H1 (cell line): ENCODE data around the gene DKK3. TPM values are rescaled to one million over a fixed set of nuclear protein-coding genes. Genes with fewer than 3 reads are reported as not detected.
A peak's percentile ranks its signal among the peaks of the same experiment; 100 is the strongest.

Experiments used
- CTCF ChIA-PET: fragments of 300-600 bp; sonication (Branson Sonifier 250); formaldehyde crosslinking; loops from one replicate; lab custom pipeline; 2021; ENCODE audit not compliant: partially characterized antibody; lab: Charles Lee
- POLR2A ChIA-PET: fragments of 300-600 bp; sonication (Branson Sonifier 250); formaldehyde crosslinking; loops from one replicate; lab custom pipeline; 2021; ENCODE audit warnings: inconsistent platforms; ENCODE audit not compliant: partially characterized antibody; lab: Charles Lee
- DNase-seq, 2 experiments: peaks; one replicate each; pipeline versions ENCODE4 v3.0.0 to v3.0.0-alpha.2; 2010 to 2022; ENCODE audit warnings: low spot score in 2 of 2, low read depth in 1 of 2, mixed read lengths in 1 of 2
- FAIRE-seq: peaks from 2 replicates; lab custom pipeline; 2011; peaks lifted over from hg19 to GRCh38; lab: Jason Lieb, UNC
- H2AFZ ChIP-seq: 2 replicates; pipeline ENCODE4 v1.8.1; 2012; ENCODE audit warnings: low read length, inconsistent platforms
- H2AK5ac ChIP-seq: 2 replicates; pipeline ENCODE4 v1.6.1; 2013; ENCODE audit warnings: low read depth, low read length
- H2BK120ac ChIP-seq: replicated peaks from 2 replicates; pipeline ENCODE3; 2013; ENCODE audit warnings: low read depth, low read length, inconsistent platforms
- H2BK12ac ChIP-seq: 2 replicates; pipeline ENCODE4 v1.6.1; 2013; ENCODE audit warnings: low read depth, low read length
- H2BK15ac ChIP-seq: 2 replicates; pipeline ENCODE4 v1.6.1; 2013; ENCODE audit warnings: low read length
- H2BK20ac ChIP-seq: 2 replicates; pipeline ENCODE4 v1.6.1; 2013; ENCODE audit warnings: low read length
- H2BK5ac ChIP-seq: 2 replicates; pipeline ENCODE4 v1.6.1; 2013; ENCODE audit warnings: low read depth, low read length
- H3K14ac ChIP-seq: 2 replicates; pipeline ENCODE4 v1.6.1; 2013; ENCODE audit warnings: inconsistent platforms; ENCODE audit not compliant: insufficient read length
- H3K18ac ChIP-seq: 2 replicates; pipeline ENCODE4 v1.6.1; 2013; ENCODE audit warnings: low read length; ENCODE audit errors: extremely low read depth
- H3K23ac ChIP-seq: 2 replicates; pipeline ENCODE4 v1.6.1; 2013; ENCODE audit warnings: inconsistent platforms; ENCODE audit not compliant: insufficient read length
- H3K23me2 ChIP-seq: 2 replicates; pipeline ENCODE4 v1.6.1; 2013; ENCODE audit warnings: low read depth, low read length
- H3K27ac ChIP-seq: 2 replicates; pipeline ENCODE4 v1.6.1; 2011; ENCODE audit warnings: low read depth, low read length, inconsistent platforms
- H3K27me3 ChIP-seq, 4 experiments: replicated peaks in 1 of 4; 1 replicate in 1 of 4; 2 replicates in 3 of 4; pipeline versions ENCODE4 v1.6.1 to v1.8.1; 2011 to 2013; ENCODE audit warnings: low read length in 3 of 4, mild to moderate bottlenecking in 3 of 4, inconsistent platforms in 2 of 4, mixed read lengths in 2 of 4, moderate library complexity in 1 of 4; ENCODE audit not compliant: control insufficient read depth in 3 of 4, insufficient read depth in 3 of 4; ENCODE audit errors: extremely low read depth in 1 of 4
- H3K36me3 ChIP-seq, 4 experiments: 2 replicates each; pipeline versions ENCODE4 v1.6.1 to v1.8.1; 2011 to 2013; ENCODE audit warnings: mild to moderate bottlenecking in 4 of 4, low read length in 3 of 4, moderate library complexity in 2 of 4, control low read depth in 1 of 4, inconsistent platforms in 1 of 4; ENCODE audit not compliant: insufficient read depth in 4 of 4, control insufficient read depth in 2 of 4
- H3K4ac ChIP-seq: replicated peaks from 2 replicates; pipeline ENCODE3; 2013; ENCODE audit warnings: low read length, low read depth, mixed read lengths, inconsistent platforms; ENCODE audit not compliant: insufficient read length
- H3K4me1 ChIP-seq, 4 experiments: replicated peaks in 1 of 4; 1 replicate in 1 of 4; 2 replicates in 3 of 4; pipeline versions ENCODE4 v1.6.1 to v1.8.1; 2011 to 2013; ENCODE audit warnings: low read length in 3 of 4, inconsistent platforms in 2 of 4, mixed read lengths in 1 of 4; ENCODE audit not compliant: insufficient read depth in 4 of 4, control insufficient read depth in 3 of 4
- H3K4me2 ChIP-seq, 2 experiments: 2 replicates each; pipeline versions ENCODE4 v1.6.1 to v1.8.1; 2011 to 2013; ENCODE audit warnings: low read depth in 2 of 2, low read length in 2 of 2, control low read depth in 1 of 2, inconsistent platforms in 1 of 2, mild to moderate bottlenecking in 1 of 2; ENCODE audit not compliant: insufficient read depth in 1 of 2
- H3K4me3 ChIP-seq, 4 experiments: fragments of 200-600, 300-600 bp in 1 of 4; sonication (generic), shearing (Covaris generic), sonication (Bioruptor Twin) in 1 of 4; 2 replicates each; pipeline versions ENCODE4 v1.5.1 to v1.8.1; 2011 to 2016; ENCODE audit warnings: low read length in 4 of 4, low read depth in 3 of 4, control low read depth in 2 of 4, inconsistent platforms in 2 of 4, mild to moderate bottlenecking in 2 of 4, mixed read lengths in 1 of 4, moderate library complexity in 1 of 4; ENCODE audit not compliant: insufficient read depth in 2 of 4; ENCODE audit errors: extremely low read depth in 1 of 4
- H3K56ac ChIP-seq: replicated peaks from 2 replicates; pipeline ENCODE3; 2013; ENCODE audit warnings: low read depth, mild to moderate bottlenecking, mixed read lengths, low read length, inconsistent platforms; ENCODE audit not compliant: insufficient read length
- H3K79me1 ChIP-seq: 2 replicates; pipeline ENCODE4 v1.6.1; 2013; ENCODE audit warnings: low read depth, low read length, control low read depth
- H3K79me2 ChIP-seq, 2 experiments: 2 replicates each; pipeline versions ENCODE4 v1.6.1 to v1.8.1; 2012 to 2013; ENCODE audit warnings: low read length in 2 of 2, mild to moderate bottlenecking in 2 of 2, inconsistent platforms in 1 of 2; ENCODE audit not compliant: insufficient read depth in 2 of 2, control insufficient read depth in 1 of 2
- H3K9ac ChIP-seq, 4 experiments: replicated peaks in 1 of 4; 1 replicate in 1 of 4; 2 replicates in 3 of 4; pipeline versions ENCODE4 v1.6.1 to v1.8.1; 2011 to 2013; ENCODE audit warnings: low read depth in 3 of 4, low read length in 3 of 4, control low read depth in 2 of 4, mild to moderate bottlenecking in 2 of 4, moderate library complexity in 2 of 4, inconsistent platforms in 1 of 4; ENCODE audit errors: extremely low read depth in 1 of 4
- H3K9me3 ChIP-seq, 2 experiments: 2 replicates each; pipeline versions ENCODE4 v1.6.1 to v1.8.1; 2012 to 2013; ENCODE audit warnings: mild to moderate bottlenecking in 2 of 2, moderate library complexity in 2 of 2, control low read depth in 1 of 2, inconsistent platforms in 1 of 2, low read depth in 1 of 2, low read length in 1 of 2, mixed read lengths in 1 of 2; ENCODE audit not compliant: insufficient read depth in 2 of 2
- H4K20me1 ChIP-seq, 2 experiments: replicated peaks in 1 of 2; 2 replicates each; pipeline versions ENCODE3 to v1.8.1; 2011 to 2013; ENCODE audit warnings: inconsistent platforms in 2 of 2, low read length in 2 of 2, mild to moderate bottlenecking in 1 of 2; ENCODE audit not compliant: insufficient read depth in 2 of 2, control insufficient read depth in 1 of 2
- H4K5ac ChIP-seq: 2 replicates; pipeline ENCODE4 v1.6.1; 2013; ENCODE audit warnings: low read length, low read depth, mixed read lengths, inconsistent platforms; ENCODE audit not compliant: insufficient read length
- H4K8ac ChIP-seq: 2 replicates; pipeline ENCODE4 v1.8.0; 2013; ENCODE audit warnings: mild to moderate bottlenecking, moderate library complexity, low read length, inconsistent platforms; ENCODE audit not compliant: insufficient read depth; ENCODE audit errors: extremely low read depth
- H4K91ac ChIP-seq: replicated peaks from 2 replicates; pipeline ENCODE3; 2013; ENCODE audit warnings: low read length, mixed read lengths, inconsistent platforms; ENCODE audit not compliant: insufficient read length
- JUND ChIP-seq: IDR thresholded peaks from 2 replicates; pipeline ENCODE4 v1.6.1; 2011; ENCODE audit warnings: mild to moderate bottlenecking, improper control_type of control experiment, low read length
- WGBS, 2 experiments: shearing (Covaris generic) in 1 of 2; methylation state at CpG; one replicate each; pipeline versions ENCODE4 v1.1.6 to v1.1.7; 2013 to 2015; ENCODE audit warnings: low lambda C conversion rate in 2 of 2, mixed read lengths in 2 of 2, inconsistent platforms in 1 of 2, low coverage in 1 of 2, missing lambda C conversion rate in 1 of 2; ENCODE audit not compliant: insufficient replicate concordance in 2 of 2, insufficient coverage in 1 of 2, insufficient read length in 1 of 2; ENCODE audit errors: extremely low coverage in 1 of 2, missing lambda C conversion rate in 1 of 2; 5-methylcytosine and 5-hydroxymethylcytosine counted together
- polyA plus RNA-seq, 7 experiments: library from polyadenylated mRNA; depleted of rRNA in 3 of 7; stranded (reverse) in 5 of 7; unstranded in 2 of 7; fragments of >200 nt in 5 of 7; fragments of 200-250 nt in 2 of 7; gene quantifications; 1 replicate in 5 of 7; 2 replicates in 1 of 7; 4 replicates in 1 of 7; pipeline versions ENCODE4 v1.2.1 to v1.2.3, GENCODE V29; 2011 to 2013; ENCODE audit warnings: missing spikeins in 2 of 7, mixed read lengths in 2 of 7
- total RNA-seq: library from RNA; stranded (reverse); fragmentation: NEBNext Ultra II Directional; extraction: Animal tissue kit (Norgen Biotek cat#: 25700); gene quantifications from 2 replicates; pipeline ENCODE4 v1.2.1, GENCODE V29; 2021

The DKK3 gene
- total and polyA plus RNA-seq, 2 of the 8 experiments (the other 6 are each of a cell fraction or from before 2014, with no cell fraction given), result 30.0 to 40.1 TPM

DNA sequence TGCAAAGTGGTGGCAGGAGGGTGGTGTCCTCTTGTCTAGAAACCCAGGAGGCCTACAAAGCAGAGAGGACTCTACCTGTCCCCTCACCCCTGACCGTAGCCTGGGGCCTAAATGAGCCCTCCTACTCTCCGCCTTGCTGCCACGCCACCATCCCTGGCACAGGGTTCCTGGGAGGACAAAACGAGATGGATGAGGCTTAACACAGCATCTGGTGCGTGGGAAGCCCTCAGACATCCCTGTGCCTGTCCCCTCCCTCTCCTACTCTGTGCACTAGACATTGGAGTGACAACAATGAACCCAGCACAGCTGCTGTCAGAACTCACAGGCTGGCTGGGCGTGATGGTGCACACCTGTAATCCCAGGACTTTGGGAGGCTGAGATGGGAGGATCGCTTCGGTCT is 36.4 kb upstream of the DKK3 start:
- FAIRE-seq, result no peak
- H2BK5ac ChIP-seq, result peak overlapping the region; percentile 64; the same call in 1 of the 2 replicates
- CTCF ChIA-PET, result interaction anchor here (0.5 to 12.7 kb wide), 52 partner anchors 9 to 276 kb away, joined by 3 to 403 read pairs (median 4); partner anchors contain the start of genes DKK3 and MICAL2
- no peak overlapping the region for H3K9ac ChIP-seq
- no peak overlapping the region for H2BK20ac ChIP-seq
- H3K4me2 ChIP-seq, result no peak overlapping the region
- no peaks in the 10 kb centered on the region for H3K79me2 ChIP-seq
- no peaks in the 10 kb centered on the region for H3K79me1 ChIP-seq
- no peak for TF ChIP-seq JUND
- no peak overlapping the region for H3K27ac ChIP-seq
- no peak overlapping the region for H3K18ac ChIP-seq
- H4K5ac ChIP-seq, result no peak overlapping the region
- no peak overlapping the region for H4K91ac ChIP-seq
- no peaks in the 10 kb centered on the region for H4K20me1 ChIP-seq
- no peak overlapping the region for H2BK12ac ChIP-seq
- no peak overlapping the region; the same call in 1 of the 2 replicates for H2AK5ac ChIP-seq
- peak overlapping the region; percentile 22; the same call in 1 of the 2 replicates for H4K8ac ChIP-seq
- H3K56ac ChIP-seq, result no peak overlapping the region
- no peaks in the 10 kb centered on the region; a peak in 2 of 7 replicates for H3K27me3 ChIP-seq
- no peaks in the 10 kb centered on the region for H3K36me3 ChIP-seq
- H3K4ac ChIP-seq, result no peak overlapping the region
- H2BK15ac ChIP-seq, result 0 out of 2 replicates have a peak overlapping the region, but pooled peaks have one; percentile 32
- no peak overlapping the region for H3K4me3 ChIP-seq
- H3K4me1 ChIP-seq, result no peaks in the 10 kb centered on the region
- POLR2A ChIA-PET, result interaction anchor here (1.7 kb wide), 1 partner anchor 36 kb away, joined by 6 read pairs; the partner anchor contains the start of gene DKK3
- no peak overlapping the region for H3K14ac ChIP-seq
- peaks cover 3 to 5% of the 10 kb centered on the region in 2 experiments; a peak in 1 of 4 replicates for H3K9me3 ChIP-seq
- no peak for DNase-seq
- no peaks in the 10 kb centered on the region for H3K23me2 ChIP-seq
- no peak overlapping the region for H2BK120ac ChIP-seq
- WGBS, 2 experiments, result 92% methylated on average over 8 of the region's 8 CpGs; no CpG with 5 or more reads in 1 of the 2 experiments
- 0 out of 2 replicates have a peak overlapping the region, but pooled peaks have one; percentile 0 for H2AFZ ChIP-seq
- no peak overlapping the region for H3K23ac ChIP-seq
